Fibroblast of villous mesenchyme (primary cell): ENCODE results near the gene TMPRSS7. TPM values are rescaled to one million over a fixed set of nuclear protein-coding genes. Genes with fewer than 3 reads are reported as not detected.

Experiments used
- DNase-seq: peaks from one replicate; pipeline ENCODE4 v3.0.0-alpha.2; 2010; ENCODE audit warnings: low read depth
- H3K4me3 ChIP-seq: 2 replicates; pipeline ENCODE4 v1.5.1; 2011; ENCODE audit warnings: low read depth, mild to moderate bottlenecking, low read length
- CTCF ChIP-seq: IDR thresholded peaks from 2 replicates; pipeline ENCODE4 v1.5.1; 2012; ENCODE audit warnings: low read depth, mild to moderate bottlenecking, low read length; ENCODE audit not compliant: insufficient read depth
- total RNA-seq: library from RNA; depleted of rRNA; stranded (reverse); fragments of >200 nt; gene quantifications from 2 replicates; pipeline ENCODE4 v1.2.3, GENCODE V29; 2012

Gene TMPRSS7
- total RNA-seq, 1 donor: not detected

GRCh38 chr3:112114576-112115160 is 80.1 kb downstream of the TMPRSS7 start:
- no peak for TF ChIP-seq CTCF
- no peak for DNase-seq
- H3K4me3 ChIP-seq: no peak overlapping the region

- no peak for DNase-seq
- TF ChIP-seq CTCF: no peak
These were observed 80.7 kb downstream of the TMPRSS7 start for GRCh38 chr3:112115161-112115739.

GRCh38 chr3:112115806-112116383 is 81.4 kb downstream of the TMPRSS7 start:
- DNase-seq: no peak
- H3K4me3 ChIP-seq: no peak overlapping the region
- no peak for TF ChIP-seq CTCF

More at GRCh38 chr3:112115161-112115739, 80.7 kb downstream of the TMPRSS7 start:
- no peak overlapping the region for H3K4me3 ChIP-seq

GRCh38 chr3:112116748-112117186 is 82.2 kb downstream of the TMPRSS7 start:
- no peak for TF ChIP-seq CTCF
- DNase-seq: no peak
- no peak overlapping the region for H3K4me3 ChIP-seq

- no peak for DNase-seq
- no peak overlapping the region for H3K4me3 ChIP-seq
- TF ChIP-seq CTCF: no peak
These were observed 82.9 kb downstream of the TMPRSS7 start for GRCh38 chr3:112117415-112117814.

GRCh38 chr3:112117841-112118571 is 83.5 kb downstream of the TMPRSS7 start:
- no peak overlapping the region for H3K4me3 ChIP-seq
- TF ChIP-seq CTCF: no peak
- DNase-seq: no peak
